ENCODE measurements around the gene ASPRV1.

ASPRV1 gene

DNA sequence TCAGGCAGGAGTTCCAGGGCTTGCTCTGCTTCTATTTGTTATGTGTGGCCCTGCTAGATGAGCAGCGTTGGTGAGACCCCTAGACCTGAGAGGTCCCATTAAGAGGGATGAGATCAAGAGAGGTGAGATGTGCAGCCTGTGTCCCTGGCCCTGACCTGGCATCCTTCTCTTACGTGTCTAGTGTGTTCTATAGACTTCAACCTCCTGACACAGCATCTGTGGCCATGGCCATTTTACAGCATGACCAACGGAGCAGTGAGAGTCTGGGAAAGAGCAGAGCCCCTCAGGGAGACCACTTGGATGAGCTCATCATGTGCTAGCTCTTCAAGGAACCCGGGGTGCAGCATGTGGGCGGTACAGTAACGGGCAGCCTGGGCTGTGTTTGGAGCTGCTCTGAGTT, 32.7 kb upstream of the ASPRV1 start:
- H3K27ac ChIP-seq (ENCODE audit: poor library complexity, severe bottlenecking), result no peak overlapping the region
- DNase-seq (ENCODE audit: low spot score) (peak; percentile 13), ATAC-seq (ENCODE audit: low read depth) (no peak)
- H3K27me3 ChIP-seq (ENCODE audit: insufficient read depth, poor library complexity, severe bottlenecking), result no peaks in the 10 kb centered on the region
- no peak overlapping the region for H3K4me3 ChIP-seq (ENCODE audit: severe bottlenecking)
- H3K4me1 ChIP-seq (ENCODE audit: insufficient read depth, poor library complexity, severe bottlenecking), result peaks cover 24% of the 10 kb centered on the region
- TF ChIP-seq, protein P1, sequence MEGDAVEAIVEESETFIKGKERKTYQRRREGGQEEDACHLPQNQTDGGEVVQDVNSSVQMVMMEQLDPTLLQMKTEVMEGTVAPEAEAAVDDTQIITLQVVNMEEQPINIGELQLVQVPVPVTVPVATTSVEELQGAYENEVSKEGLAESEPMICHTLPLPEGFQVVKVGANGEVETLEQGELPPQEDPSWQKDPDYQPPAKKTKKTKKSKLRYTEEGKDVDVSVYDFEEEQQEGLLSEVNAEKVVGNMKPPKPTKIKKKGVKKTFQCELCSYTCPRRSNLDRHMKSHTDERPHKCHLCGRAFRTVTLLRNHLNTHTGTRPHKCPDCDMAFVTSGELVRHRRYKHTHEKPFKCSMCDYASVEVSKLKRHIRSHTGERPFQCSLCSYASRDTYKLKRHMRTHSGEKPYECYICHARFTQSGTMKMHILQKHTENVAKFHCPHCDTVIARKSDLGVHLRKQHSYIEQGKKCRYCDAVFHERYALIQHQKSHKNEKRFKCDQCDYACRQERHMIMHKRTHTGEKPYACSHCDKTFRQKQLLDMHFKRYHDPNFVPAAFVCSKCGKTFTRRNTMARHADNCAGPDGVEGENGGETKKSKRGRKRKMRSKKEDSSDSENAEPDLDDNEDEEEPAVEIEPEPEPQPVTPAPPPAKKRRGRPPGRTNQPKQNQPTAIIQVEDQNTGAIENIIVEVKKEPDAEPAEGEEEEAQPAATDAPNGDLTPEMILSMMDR (IDR thresholded peaks at IDR 0.05; ENCODE audit: poor library complexity, severe bottlenecking), result no peak
- H3K9me3 ChIP-seq (ENCODE audit: severe bottlenecking), result peaks cover 3% of the 10 kb centered on the region
- H3K36me3 ChIP-seq (ENCODE audit: low read depth), result no peaks in the 10 kb centered on the region

DNA sequence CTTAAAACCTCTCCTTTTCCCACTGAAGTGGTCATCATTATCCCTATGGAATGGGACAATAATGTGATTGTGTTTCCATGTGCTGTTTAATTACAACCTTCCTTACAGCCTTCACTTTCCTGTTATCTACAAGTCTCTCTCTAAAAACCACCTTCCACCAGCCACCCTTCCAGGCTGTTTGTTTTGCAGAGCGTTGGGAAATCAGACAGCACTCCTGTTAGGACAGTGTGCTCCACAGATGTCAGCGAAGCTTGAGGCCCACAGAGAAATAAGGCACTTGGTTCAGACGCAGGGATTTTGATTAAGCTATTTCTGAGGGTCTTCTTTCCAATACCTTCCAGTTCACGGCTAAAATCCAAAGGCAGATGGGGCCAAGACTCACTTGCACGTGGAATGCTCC, 32.3 kb upstream of the ASPRV1 start:
- Histone ChIP-seq H3K4me1 (ENCODE audit: insufficient read depth, poor library complexity, severe bottlenecking) (peaks cover 24% of the 10 kb centered on the region), H3K36me3 (ENCODE audit: low read depth) (no peaks in the 10 kb centered on the region), H3K27me3 (ENCODE audit: insufficient read depth, poor library complexity, severe bottlenecking) (no peaks in the 10 kb centered on the region), H3K27ac (ENCODE audit: poor library complexity, severe bottlenecking) (no peak overlapping the region), H3K9me3 (ENCODE audit: severe bottlenecking) (peaks cover 3% of the 10 kb centered on the region), H3K4me3 (ENCODE audit: severe bottlenecking) (no peak overlapping the region)
- ATAC-seq (ENCODE audit: low read depth) (no peak), DNase-seq (ENCODE audit: low spot score) (no peak)
- TF ChIP-seq, protein P1 (IDR thresholded peaks at IDR 0.05; ENCODE audit: poor library complexity, severe bottlenecking), result no peak

DNA sequence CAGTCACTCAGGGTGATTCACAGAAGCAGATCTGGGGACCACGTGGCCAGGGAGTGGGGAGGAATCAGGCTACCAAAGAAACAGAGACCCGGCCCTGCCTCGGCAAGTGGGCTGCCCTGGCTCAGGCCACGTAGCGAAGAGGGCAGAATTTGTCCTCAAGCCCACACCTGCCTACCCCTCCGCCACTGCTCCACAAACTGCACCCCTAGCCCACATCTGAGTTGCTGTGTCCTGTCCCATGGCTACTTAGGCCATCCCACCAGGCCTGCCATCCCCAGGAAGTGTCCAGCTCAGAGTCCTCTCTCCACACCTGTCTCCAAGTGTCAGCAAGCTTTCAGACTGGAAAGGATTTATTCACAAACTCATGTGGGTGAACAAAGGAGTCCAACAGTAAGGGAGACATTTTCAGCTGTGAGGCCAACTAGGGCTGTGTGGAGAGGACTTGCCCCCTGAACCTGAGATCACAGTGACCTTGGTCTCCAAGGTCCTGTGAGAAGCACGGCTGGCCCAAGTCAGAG, 31.7 kb upstream of the ASPRV1 start:
- DNase-seq (ENCODE audit: low spot score) (peak; percentile 29), ATAC-seq (ENCODE audit: low read depth) (no peak)
- TF ChIP-seq, protein P1 (IDR thresholded peaks at IDR 0.05; ENCODE audit: poor library complexity, severe bottlenecking), result no peak
- no peak overlapping the region for H3K4me3 ChIP-seq (ENCODE audit: severe bottlenecking)
- peaks cover 24% of the 10 kb centered on the region for H3K4me1 ChIP-seq (ENCODE audit: insufficient read depth, poor library complexity, severe bottlenecking)
- H3K27ac ChIP-seq (ENCODE audit: poor library complexity, severe bottlenecking), result no peak overlapping the region
- H3K36me3 ChIP-seq (ENCODE audit: low read depth), result no peaks in the 10 kb centered on the region
- H3K9me3 ChIP-seq (ENCODE audit: severe bottlenecking), result peaks cover 3% of the 10 kb centered on the region
- no peaks in the 10 kb centered on the region for H3K27me3 ChIP-seq (ENCODE audit: insufficient read depth, poor library complexity, severe bottlenecking)

DNA sequence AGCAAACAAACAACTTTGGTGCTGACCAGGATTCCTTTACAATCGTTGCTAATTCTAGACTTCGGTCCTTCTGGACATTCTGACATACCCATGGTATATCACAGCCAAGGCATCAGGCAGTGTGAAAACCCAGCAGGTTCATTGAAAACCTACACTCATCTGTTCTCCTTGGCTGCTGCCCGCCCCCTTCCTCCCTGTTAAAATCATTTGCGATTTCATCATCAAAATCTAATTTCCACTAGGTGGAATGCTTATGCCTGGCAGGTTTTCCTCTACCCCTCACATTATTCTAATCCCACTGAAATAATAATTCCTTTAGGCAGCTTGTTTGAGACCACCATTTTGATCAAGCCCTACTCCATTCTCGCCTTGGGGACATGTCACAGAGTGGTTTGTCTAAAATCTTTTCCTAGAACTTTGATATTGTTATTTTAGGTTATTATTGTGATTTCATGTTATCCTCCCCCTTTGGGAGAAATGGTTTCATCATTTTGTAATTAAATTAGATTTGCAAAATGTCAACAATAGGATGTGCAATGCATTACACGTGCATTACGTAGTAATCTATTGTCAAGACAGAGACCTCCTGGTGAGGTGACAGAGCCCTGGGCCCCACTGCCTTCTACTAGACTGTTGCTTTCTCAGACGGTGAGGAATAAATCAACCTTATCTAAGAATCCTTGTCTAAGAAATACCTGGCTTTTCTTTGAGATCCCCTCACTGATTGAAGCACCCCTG, 31.0 kb upstream of the ASPRV1 start:
- peak; percentile 7 for DNase-seq (ENCODE audit: low spot score)
- no peak overlapping the region for H3K27ac ChIP-seq (ENCODE audit: poor library complexity, severe bottlenecking)
- ATAC-seq (ENCODE audit: low read depth), result no peak
- H3K9me3 ChIP-seq (ENCODE audit: severe bottlenecking), result peaks cover 3% of the 10 kb centered on the region
- TF ChIP-seq, protein P1 (IDR thresholded peaks at IDR 0.05; ENCODE audit: poor library complexity, severe bottlenecking), result no peak
- no peaks in the 10 kb centered on the region for H3K36me3 ChIP-seq (ENCODE audit: low read depth)
- peaks cover 18% of the 10 kb centered on the region for H3K4me1 ChIP-seq (ENCODE audit: insufficient read depth, poor library complexity, severe bottlenecking)
- no peaks in the 10 kb centered on the region for H3K27me3 ChIP-seq (ENCODE audit: insufficient read depth, poor library complexity, severe bottlenecking)
- no peak overlapping the region for H3K4me3 ChIP-seq (ENCODE audit: severe bottlenecking)

All from RWPE2 (cell line).